DMS53 treated with DMSO at 0.1 percent for 48 hours (cell line): ENCODE results near the gene KCNAB1.
"Not testable (repeated sequence)": the region's sequence is repeated elsewhere in the genome, so short reads cannot be mapped to it uniquely, and the experiment has no call there.

Experiments
- DNase-seq: peaks from one replicate; lab custom pipeline; 2025; ENCODE audit not compliant: unreplicated experiment; lab: John Stamatoyannopoulos, UW

Gene KCNAB1

DNA sequence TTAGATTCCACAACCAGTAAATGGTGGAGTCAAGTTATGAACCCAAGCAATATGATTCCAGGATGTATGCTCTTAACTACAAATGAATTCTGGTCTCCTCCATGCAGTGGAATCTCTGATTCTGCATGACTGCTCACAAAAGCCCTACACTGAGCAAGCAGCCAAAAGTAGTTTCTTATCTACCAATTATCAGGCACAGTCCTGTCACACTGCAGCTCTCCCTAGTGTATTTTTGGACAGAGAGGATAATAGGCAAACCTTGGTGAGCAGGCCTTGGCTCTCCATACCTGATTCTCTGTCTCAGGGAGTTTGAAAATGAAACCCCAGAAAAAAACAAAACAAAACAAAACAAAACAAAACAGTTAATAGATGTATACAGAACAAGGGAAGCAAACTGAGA, 438.0 kb downstream of the KCNAB1 start:
- DNase-seq = no peak

DNA sequence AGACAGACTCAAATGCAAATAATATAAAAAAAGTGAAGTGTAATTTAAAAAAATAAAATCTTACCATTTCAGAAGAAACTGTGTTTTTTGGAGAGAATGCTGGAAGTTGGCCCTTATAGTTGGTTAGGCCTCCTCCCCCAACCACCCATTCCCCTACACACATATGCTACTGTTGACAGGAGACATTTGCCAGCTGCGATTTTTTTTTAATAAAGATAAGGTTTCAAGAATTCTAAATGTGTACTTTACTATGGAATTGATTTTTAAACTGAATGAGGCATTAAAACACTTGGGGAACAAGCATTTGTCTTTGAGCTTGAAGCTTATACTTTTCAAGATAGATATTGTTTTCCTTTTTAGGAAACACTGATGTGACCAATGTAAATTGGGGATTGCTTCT, 438.9 kb downstream of the KCNAB1 start:
- no peak for DNase-seq

DNA sequence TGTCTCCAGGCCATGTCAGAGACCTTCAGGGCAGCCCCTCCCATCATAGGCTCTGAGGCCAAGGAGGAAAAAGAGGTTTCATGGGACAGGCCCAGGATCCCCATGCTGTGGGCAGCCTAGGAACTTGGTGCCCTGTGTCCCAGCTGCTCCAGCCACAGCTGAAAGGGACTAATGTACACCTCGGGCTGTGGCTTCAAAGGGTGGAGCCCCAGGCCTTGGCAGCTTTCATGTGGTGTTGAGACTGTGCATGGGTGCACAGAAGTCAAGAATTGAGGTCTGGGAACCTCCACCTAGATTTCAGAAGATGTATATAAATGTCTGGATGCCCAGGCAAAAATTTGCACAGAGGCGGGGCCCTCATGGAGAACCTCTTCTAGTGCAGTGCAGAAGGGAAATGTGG, 441.2 kb downstream of the KCNAB1 start:
- DNase-seq = no peak

DNA sequence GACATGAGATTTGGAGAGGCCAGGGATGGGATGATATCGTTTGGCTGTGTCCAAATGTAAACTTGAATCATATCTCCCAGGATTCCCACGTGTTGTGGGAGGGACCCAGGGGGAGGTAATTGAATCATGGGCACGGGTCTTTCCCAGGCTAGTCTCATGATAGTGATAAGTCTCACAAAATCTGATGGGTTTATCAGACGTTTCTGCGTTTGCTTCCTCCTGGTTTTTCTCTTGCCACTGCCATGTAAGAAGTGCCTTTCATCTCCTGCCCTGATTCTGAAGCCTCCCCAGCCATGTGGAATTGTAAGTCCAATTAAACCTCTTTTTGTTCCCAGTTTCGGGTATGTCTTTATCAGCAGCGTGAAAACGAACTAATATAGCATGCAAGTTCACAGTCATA, 442.1 kb downstream of the KCNAB1 start:
- DNase-seq = not testable (repeated sequence)

DNA sequence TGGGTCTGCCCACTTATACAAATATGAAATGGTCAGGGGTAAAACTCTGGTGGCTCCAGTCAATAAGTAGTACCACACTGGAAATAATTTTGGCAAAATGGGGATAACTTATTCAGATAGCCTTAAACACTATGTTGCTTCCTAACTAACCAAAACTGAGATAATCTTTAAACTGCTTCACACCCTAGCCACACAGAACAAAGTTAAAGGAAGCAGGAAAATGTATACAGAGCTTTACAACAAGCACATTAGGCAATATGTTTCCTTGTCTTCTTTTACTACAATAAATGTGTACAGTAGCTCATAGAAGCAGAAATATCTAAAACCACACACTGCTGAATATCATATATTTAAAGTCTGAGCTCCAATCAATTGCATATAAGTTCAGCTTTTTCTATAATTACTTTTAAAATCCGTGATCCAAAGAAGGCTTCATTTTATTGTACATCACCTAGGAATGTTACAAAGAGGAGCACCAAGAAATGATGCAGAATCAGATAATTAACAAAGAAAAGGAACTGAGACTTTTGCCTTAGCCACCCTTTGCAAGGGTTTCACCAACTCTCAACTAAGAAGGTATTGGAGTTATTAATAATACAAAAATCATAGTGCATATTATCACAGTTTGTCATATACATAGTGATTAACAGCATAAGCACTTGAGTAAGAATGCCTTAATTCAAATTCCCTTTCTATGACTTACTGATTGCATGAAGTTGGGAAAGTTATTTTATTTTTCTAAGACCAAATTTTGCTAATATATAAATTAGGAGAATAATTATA, 443.7 kb downstream of the KCNAB1 start:
- DNase-seq = no peak

DNA sequence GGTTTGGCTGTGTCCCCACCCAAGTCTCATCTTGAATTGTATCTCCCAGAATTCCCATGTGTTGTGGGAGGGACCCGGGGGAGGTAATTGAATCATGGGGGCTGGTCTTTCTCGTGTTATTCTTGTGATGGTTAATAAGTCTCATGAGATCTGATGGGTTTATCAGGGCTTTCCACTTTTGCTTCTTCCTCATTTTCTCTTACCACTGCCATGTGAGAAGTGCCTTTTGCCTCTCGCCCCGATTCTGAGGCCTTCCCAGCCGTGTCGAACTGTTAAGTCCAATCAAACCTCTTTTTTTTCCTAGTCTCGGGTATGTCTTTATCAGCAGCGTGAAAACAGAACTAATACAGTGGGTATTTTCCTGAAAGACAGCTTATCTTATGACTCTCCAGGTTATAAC, 448.6 kb downstream of the KCNAB1 start:
- not testable (repeated sequence) for DNase-seq

DNA sequence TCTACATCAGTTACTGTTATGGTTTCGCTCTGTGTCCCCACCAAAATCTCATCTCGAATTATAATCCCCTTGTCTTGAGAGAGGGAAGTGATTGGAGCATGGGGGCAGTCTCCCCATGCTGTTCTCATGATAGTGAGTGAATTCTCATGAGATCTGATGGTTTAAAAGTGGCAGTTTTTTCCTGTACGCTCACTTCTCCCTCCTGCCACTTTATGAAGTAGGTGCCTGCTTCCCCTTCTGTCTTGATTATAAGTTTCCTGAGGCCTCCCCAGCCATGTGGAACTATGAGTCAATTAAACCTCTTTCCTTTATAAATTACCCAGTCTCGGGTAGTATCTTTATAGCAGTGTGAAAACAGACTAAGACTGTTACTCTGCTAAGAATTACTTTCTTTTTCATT, 449.5 kb downstream of the KCNAB1 start:
- DNase-seq = not testable (repeated sequence)

DNA sequence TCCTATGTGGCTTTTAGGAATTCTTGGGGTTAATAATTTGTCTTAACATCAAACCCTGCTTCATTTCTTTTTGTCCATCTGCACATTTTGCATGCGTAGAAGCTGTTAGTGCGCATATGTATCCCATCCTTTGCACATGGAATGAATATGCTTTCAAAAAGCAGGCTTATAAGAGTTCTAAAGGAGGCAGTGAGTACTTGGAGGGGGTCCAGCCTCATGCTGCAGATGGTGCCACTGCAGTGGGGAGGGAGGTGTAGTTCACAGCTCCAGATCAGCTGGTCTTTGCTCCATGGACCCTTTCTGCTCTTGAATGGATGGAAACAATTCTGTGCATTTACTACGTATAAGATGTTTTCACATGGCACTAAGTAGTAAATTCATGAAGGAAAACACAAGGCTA, 455.3 kb downstream of the KCNAB1 start:
- DNase-seq = no peak

DNA sequence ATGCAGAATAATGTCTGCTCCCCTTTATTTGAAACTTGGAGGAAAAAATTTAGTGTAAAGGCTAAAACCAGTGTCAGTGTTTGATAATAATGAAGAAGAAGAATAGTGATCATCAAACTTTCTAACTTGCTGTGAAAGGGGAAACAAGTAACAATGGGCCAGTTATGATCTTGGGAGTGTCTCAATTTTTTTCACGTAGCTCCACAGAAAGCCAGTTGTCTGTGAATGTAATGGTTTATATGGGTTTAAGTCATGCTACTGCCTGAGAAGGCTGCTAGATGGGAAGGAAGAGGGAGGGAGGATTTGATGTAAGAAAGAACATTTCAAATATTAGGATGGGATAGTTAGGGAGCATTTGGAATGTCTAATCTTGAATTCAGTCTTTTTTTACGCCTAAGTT, 455.7 kb downstream of the KCNAB1 start:
- DNase-seq = no peak

DNA sequence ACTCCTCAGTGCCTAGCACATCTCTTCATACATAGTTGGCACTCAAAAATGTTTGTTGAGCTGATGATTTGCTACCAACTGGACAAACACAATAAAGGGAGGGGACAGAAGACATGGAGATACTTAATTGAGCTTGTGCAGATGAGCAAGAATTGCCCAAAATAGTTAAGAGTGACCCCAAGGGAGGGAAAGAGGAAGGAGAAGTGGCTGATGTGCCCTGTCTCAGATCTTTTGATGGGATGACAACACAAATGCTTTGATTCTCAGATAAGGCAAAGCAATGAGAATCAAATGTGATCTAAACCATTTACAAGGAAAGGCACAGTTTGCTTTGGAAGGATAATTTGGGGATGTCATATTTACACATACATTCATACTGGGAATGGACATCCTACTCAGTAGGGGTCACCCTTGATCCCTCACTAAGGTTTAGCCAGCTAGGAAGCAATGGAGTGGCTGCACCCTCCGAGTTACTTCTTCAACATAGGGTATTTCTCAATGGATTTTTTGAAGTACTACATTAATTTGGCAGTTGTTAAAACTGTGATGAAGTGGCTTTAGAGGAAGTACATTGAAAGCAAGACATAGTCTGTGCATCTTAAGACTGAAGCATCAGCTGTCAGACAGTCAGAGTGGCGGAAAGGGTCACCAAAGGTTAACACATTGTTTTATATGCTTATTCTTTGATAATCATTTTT, 456.4 kb downstream of the KCNAB1 start:
- no peak for DNase-seq

DNA sequence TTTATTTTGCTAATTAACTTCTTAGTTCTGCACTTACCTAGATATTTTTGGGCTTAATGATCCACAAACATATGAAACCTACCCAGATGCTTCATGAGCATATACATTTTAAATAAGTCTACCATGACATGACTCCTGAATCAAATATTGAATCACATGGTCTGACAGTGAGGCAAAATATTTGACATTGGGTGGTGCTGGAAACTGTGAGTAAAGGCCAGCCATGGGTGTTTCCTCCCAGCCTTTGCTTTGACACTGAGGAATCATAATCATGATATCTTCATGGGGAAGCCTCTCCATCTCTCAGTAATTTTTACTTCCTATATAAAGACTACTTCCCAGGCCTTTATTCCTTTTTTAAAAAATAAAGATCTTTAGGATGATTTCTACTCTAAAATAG, 457.4 kb downstream of the KCNAB1 start:
- DNase-seq = no peak

DNA sequence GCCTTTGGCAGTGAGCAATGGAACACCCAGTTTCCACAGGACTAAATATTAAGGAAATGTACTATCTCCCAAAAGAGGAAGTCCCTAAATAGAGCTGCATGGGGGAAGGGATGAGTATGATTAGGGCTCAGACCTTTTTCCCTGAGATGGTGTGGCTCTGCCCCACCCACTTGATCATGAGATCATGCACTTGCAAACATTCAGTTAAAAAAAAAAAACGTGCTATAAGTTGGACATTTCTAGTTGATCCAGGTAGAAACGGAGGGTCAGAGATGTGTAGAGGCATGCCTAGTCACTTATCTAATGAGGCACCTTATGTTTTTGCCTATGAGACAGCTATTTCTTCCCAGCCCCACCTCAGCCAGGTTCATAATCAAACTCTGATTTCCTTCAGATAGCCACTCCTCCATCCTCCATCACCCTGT, 459.1 kb downstream of the KCNAB1 start:
- DNase-seq = no peak

DNA sequence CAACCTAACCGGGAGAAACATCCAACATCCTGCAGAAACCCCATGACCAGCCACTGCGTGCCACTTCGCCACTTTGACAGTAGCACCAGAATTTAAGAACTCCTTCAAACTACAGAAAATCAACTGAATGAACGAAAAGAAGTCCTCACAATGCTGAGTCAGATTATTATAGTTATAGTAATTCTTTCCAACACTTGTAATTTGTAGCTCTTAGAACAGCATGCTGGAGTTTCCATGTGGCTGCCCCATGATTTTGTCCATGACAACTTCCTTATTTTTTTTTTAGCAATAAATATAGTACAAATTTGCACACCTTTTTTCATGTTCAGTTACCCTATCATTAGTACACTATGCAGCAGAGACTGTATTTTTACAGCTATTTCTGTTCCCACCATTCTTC, 460.7 kb downstream of the KCNAB1 start:
- DNase-seq = no peak

DNA sequence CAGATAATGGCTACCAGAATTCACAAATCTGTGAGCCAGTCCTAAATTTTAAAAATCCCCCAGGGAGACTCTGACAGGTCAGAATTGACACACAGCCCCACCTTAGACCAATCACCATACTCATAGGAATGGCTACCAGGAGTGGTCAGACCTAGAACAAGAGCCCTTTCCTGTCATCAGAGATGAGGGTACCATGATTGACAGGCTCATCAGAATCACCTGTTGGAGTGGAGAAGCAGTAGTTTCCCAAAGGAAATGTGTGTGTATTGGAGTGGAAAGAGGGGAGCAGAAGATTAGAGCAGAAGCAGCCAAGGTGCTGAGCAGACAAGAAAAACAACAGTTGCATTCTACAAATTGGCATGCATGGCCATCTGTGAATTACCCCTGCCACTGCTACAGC, 461.6 kb downstream of the KCNAB1 start:
- no peak for DNase-seq

DNA sequence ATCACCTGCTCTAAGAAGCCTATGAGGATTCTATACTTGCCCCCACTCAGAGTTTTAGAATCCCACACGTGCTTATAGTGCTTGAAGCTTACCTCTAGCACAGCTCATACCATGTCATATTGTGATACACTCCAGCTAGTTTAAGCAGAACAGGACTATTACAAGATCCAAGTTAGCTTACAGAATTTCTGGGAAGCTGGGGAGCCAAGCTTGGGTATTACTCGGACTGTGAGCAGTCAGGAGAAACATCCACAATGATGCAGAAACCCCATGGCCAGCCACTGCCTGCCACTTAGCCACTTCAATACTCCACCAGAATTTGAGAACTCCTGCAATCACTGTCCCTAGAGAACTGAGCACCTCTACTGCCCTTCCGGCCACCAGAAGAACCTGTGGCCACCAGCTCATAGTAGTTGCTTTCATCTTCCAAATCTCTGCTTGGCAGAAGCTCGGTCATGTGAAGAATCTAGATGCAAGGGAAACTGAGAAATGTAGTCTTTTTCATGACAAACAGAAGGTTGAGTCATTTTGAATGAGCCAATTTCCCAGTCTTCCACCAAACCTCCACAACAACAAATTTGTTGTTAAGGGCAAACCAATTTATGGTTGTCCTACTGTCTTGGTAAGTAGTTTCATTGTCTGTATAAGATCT, 462.3 kb downstream of the KCNAB1 start:
- DNase-seq = no peak

DNA sequence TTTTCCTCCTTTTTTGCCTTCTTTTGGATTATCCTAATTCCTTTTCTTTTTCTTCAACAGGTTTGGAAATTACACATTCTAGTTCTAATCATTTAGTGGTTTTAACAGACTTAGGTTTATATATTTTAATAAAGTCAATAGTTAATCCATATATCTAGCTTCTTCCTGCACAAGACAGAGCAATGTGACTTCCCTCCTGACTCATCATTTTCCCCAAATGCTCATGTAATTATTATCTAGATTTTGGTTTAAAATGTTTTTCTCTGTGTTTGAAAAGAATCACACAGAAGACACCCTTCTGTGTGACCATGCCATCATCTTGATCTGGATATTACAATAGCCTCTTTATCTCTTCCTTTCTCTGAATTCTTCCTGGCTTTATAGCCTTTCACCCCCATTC, 463.1 kb downstream of the KCNAB1 start:
- no peak for DNase-seq

DNA sequence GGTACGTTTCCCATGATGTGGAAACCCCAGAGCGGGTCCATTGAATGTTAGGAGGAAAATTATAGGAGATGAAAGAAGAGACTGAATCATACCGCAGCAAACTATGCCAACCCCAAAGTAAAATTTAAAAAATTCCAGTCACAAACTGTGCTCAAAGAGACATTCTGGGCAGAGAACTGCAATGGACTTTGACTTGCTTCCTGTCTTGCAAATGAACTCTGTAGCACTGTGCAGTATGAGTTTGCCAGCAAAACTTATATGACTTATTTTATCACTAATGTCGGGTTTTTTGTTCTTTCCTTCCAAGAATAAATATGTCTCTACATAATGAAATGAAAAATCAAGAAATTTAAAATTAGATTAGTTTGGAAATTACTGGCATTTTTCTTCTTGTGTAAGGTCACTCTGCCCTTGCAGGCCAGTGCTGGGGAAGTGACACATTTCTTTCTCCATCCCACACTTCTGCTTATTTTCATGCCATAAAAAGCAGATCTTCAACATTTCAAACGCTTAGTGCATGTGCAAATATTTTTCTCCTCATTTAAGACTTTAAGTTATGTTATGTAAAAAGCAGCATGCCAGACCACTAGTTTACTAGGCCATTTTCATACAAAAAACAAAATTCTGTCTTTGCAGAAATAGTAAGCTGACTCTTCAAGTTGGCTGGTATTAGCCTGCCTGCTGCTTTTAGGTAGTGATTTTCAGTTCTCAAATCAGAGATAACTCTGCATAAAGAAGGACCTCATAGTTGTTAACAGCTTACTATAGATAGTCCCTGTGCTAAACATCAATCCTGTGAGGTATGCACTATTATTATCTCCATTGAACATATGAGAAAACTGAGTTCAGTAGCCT, 466.8 kb downstream of the KCNAB1 start:
- no peak for DNase-seq

DNA sequence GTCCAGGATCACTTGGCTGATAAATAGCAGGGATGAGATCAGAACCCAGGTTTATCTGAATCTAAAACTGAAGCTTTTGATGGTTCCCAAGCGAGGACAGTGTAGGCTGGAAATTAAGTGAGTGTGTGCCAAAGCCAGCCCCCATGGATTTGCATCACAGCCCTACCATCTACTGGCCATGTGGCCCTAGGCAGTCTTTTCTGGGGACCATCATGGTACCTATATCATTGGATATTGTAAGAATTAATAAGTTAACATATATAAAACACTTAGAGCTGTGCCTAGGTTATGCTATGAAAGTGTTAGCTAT, 467.3 kb downstream of the KCNAB1 start:
- DNase-seq = no peak
